Kidney epithelial cell (primary cell): ENCODE results near the gene DOHH. TPM values are rescaled to one million over a fixed set of nuclear protein-coding genes. Genes with fewer than 3 reads are reported as not detected.

Experiments
- DNase-seq: peaks from one replicate; pipeline ENCODE4 v3.0.0-alpha.2; 2010; ENCODE audit warnings: low read depth
- H3K27me3 ChIP-seq: 2 replicates; pipeline ENCODE4 v1.6.0; 2011; ENCODE audit warnings: low read length; ENCODE audit not compliant: control insufficient read depth, insufficient read depth
- H3K36me3 ChIP-seq: 2 replicates; pipeline ENCODE4 v1.5.1; 2011; ENCODE audit warnings: low read length; ENCODE audit not compliant: control insufficient read depth, insufficient read depth
- H3K4me3 ChIP-seq: 2 replicates; pipeline ENCODE4 v1.5.1; 2011; ENCODE audit warnings: low read depth, mild to moderate bottlenecking, control low read depth, low read length
- total RNA-seq: library from RNA; depleted of rRNA; stranded (reverse); fragments of >200 nt; gene quantifications from 2 replicates; pipeline ENCODE4 v1.2.3, GENCODE V29; 2015
- TF ChIP-seq, protein P1 (sequence below): IDR thresholded peaks from 2 replicates; pipeline ENCODE4 v1.5.1; 2011; ENCODE audit warnings: mild to moderate bottlenecking, moderate library complexity, low read length, control low read depth, inconsistent platforms; ENCODE audit not compliant: insufficient read depth, poor library complexity, severe bottlenecking

Gene DOHH
- total RNA-seq, 1 donor from 2014 or later, result 33.0 TPM

- no peak for DNase-seq
- Histone ChIP-seq H3K36me3 (no peaks in the 10 kb centered on the region), H3K4me3 (no peak overlapping the region), H3K27me3 (no peaks in the 10 kb centered on the region)
- TF ChIP-seq, protein P1, sequence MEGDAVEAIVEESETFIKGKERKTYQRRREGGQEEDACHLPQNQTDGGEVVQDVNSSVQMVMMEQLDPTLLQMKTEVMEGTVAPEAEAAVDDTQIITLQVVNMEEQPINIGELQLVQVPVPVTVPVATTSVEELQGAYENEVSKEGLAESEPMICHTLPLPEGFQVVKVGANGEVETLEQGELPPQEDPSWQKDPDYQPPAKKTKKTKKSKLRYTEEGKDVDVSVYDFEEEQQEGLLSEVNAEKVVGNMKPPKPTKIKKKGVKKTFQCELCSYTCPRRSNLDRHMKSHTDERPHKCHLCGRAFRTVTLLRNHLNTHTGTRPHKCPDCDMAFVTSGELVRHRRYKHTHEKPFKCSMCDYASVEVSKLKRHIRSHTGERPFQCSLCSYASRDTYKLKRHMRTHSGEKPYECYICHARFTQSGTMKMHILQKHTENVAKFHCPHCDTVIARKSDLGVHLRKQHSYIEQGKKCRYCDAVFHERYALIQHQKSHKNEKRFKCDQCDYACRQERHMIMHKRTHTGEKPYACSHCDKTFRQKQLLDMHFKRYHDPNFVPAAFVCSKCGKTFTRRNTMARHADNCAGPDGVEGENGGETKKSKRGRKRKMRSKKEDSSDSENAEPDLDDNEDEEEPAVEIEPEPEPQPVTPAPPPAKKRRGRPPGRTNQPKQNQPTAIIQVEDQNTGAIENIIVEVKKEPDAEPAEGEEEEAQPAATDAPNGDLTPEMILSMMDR, result no peak
Measured at GRCh38 chr19:3518659-3519058, 18.2 kb upstream of the DOHH start.

DNA sequence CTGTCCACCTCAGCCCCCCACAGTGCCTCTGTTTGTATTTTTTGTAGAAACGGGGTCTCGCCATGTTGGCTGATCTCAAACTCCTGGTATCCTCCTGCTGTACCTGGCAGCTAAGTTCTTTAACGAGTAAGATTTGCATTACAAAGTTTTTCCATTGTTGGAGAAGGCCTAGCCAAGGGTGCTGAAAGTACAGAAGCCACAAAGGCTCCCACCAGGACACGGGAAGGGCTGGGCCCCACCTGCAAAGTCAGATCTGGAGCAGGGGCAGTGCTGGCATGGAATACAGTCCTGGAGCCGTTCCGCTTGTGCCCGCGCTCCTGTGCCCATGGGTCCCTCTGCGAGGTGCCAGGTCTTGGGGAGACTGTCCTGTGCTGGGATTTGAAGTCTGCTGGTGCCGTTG lies 17.8 kb upstream of the DOHH start:
- Histone ChIP-seq H3K27me3 (no peaks in the 10 kb centered on the region), H3K36me3 (no peaks in the 10 kb centered on the region), H3K4me3 (no peak overlapping the region)
- no peak for DNase-seq
- TF ChIP-seq, protein P1, result no peak

DNA sequence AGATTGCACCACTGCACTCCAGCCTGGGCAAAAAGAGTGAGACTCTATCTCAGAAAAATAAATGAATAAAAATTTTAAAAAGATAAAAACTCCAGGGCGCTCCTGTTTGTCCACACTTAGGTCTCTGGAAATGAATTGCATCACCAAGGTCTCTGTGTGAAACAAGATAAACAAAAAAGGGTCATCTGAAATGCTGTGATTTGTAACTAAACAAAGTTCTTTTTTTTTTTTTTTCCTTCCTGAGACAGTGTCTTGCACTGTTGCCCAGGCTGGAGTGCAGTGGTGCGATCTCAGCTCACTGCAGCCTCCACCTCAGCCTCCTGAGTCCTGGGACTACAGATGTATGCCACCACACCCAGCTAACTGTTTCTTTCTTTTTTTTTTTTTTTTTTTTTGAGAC lies 17.2 kb upstream of the DOHH start:
- no peaks in the 10 kb centered on the region for H3K27me3 ChIP-seq
- H3K36me3 ChIP-seq, result no peaks in the 10 kb centered on the region
- TF ChIP-seq, protein P1, result no peak
- DNase-seq, result no peak
- no peak overlapping the region for H3K4me3 ChIP-seq

GRCh38 chr19:3516675-3517207 lies 16.3 kb upstream of the DOHH start:
- DNase-seq, result no peak
- TF ChIP-seq, protein P1, result no peak
- Histone ChIP-seq H3K4me3 (no peak overlapping the region), H3K27me3 (no peaks in the 10 kb centered on the region), H3K36me3 (no peaks in the 10 kb centered on the region)

DNA sequence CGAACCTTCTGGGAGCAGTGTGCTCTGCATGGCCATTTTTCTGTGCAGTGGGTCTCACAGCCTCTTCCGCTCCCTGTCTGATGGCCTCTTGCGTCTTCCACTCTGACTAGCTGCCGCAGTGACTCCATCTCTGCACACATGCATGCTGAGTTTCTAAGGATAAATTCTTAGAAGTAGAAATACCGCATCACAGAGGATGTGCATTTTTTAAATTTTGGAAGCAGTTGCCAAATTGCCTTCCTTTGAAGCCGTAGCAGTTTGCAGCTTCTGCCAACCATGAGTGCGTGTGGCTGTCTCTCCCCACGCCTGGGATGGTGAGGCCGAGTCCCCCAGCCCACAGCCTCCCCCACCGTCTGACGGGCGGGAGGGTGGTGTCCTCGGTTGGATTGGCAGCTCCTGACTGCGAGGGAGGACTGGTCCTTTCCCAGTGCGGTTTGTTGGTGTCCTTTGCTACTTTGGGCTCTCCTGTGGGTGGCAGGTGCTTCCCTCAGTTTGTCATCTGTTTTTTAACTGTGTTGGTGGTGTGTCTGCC lies 15.5 kb upstream of the DOHH start:
- DNase-seq, result no peak
- no peaks in the 10 kb centered on the region for H3K36me3 ChIP-seq
- TF ChIP-seq, protein P1, result no peak
- H3K27me3 ChIP-seq, result no peaks in the 10 kb centered on the region
- no peak overlapping the region for H3K4me3 ChIP-seq

DNA sequence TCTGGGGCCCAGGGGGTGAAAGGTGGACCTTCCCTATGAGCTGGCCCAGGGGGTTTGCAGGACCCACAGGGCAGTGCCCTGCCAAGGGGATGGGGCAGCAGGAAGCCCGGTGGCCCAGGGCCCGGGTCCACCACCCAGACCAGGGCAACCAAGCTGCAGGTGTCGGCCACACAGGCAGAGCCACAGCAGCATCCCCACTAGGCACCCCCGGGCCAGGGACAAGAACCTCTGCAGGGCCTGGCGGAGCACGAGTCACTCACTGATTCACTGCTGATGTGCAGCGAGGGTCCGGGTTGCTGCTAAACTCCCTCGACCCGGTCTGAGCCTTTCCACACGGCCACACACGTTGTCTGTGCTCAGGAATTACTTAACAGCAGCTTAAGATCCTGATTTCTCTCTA lies 14.5 kb upstream of the DOHH start:
- no peak for DNase-seq
- TF ChIP-seq, protein P1, result no peak
- Histone ChIP-seq H3K27me3 (no peaks in the 10 kb centered on the region), H3K4me3 (no peak overlapping the region), H3K36me3 (no peaks in the 10 kb centered on the region)
